22Rv1 (cell line): ENCODE results near the gene RSBN1L.

Source experiments
- CTCF ChIP-seq: fragments of 450-650 bp; IDR thresholded peaks from 2 replicates; pipeline ENCODE4 v1.5.1; 2017; ENCODE audit warnings: mild to moderate bottlenecking
- ZFX ChIP-seq: fragments of 450-650 bp; IDR thresholded peaks from 2 replicates; pipeline ENCODE4 v1.6.1; 2017; ENCODE audit warnings: antibody characterized with exemption, borderline replicate concordance

DNA sequence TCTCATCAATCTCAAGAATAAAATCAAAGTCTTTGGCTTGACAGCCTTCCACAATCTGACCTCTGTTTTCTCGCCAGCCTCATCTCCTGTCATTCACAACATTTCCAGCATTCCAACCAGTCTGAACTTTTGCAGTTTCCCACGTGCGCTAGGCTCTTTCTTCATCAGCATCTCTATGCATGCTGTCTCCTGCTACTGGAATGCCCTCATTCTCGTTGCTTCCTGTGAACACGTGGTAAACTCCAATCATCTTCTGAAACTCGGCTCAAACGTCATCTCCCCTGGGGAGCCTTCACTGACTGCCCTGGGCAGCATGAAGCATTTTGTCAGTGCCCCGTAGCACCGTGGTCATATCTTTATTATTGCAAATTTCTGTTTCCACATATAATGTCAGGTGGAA lies 12.2 kb upstream of the RSBN1L start:
- TF ChIP-seq ZFX = no peak
- TF ChIP-seq CTCF = no peak
